PFSK-1 (cell line): ENCODE results near the gene EDN1.

ENCODE experiments used
- FOXP2 ChIP-seq: optimal IDR thresholded peaks from 2 replicates; pipeline ENCODE3; 2011; ENCODE audit warnings: borderline replicate concordance, control low read depth, inconsistent platforms; ENCODE audit not compliant: insufficient read depth; ENCODE audit errors: extremely low read length, extremely low read depth
- POLR2AphosphoS5 ChIP-seq: IDR thresholded peaks from 2 replicates; pipeline ENCODE4 v1.6.1; 2012; ENCODE audit warnings: low read depth, mild to moderate bottlenecking, control low read depth, low read length, moderate library complexity
- SIN3A ChIP-seq: IDR thresholded peaks from 2 replicates; pipeline ENCODE4 v1.6.1; 2012; ENCODE audit warnings: mild to moderate bottlenecking, low read length, moderate library complexity, borderline replicate concordance; ENCODE audit not compliant: insufficient read depth
- TAF1 ChIP-seq: IDR thresholded peaks from 2 replicates; pipeline ENCODE4 v1.6.1; 2012; ENCODE audit warnings: low read length, control low read depth, borderline replicate concordance; ENCODE audit not compliant: insufficient read depth
- TF ChIP-seq, protein P1 (sequence below), 2 experiments: IDR thresholded peaks; 2 replicates each; pipeline versions ENCODE4 v1.6.1 to v1.8.0; 2011 to 2012; ENCODE audit warnings: low read depth in 2 of 2, low read length in 2 of 2, control low read depth in 1 of 2, inconsistent platforms in 1 of 2, mild to moderate bottlenecking in 1 of 2, moderate library complexity in 1 of 2; ENCODE audit not compliant: insufficient read depth in 1 of 2

Gene EDN1

DNA sequence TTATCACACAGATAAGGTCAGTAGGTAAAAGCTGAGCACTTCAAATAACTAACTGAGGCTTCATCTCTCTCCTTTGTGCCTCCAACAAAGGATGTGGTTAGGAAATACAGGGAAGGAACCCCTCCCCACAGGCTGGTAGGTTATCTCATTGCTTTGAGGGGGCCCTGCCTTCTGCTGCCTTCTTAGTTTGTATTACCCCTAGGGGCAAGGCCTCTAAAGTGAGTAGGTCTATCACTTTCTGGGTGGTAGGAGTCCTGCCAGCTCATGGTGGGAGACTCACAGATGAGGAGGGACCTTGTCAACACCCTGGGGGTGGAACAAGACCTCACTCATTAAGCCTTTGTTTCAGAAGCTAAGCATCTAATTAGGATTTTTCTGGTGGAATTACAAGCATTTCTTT, 34.6 kb downstream of the EDN1 start:
- TF ChIP-seq, protein P1, sequence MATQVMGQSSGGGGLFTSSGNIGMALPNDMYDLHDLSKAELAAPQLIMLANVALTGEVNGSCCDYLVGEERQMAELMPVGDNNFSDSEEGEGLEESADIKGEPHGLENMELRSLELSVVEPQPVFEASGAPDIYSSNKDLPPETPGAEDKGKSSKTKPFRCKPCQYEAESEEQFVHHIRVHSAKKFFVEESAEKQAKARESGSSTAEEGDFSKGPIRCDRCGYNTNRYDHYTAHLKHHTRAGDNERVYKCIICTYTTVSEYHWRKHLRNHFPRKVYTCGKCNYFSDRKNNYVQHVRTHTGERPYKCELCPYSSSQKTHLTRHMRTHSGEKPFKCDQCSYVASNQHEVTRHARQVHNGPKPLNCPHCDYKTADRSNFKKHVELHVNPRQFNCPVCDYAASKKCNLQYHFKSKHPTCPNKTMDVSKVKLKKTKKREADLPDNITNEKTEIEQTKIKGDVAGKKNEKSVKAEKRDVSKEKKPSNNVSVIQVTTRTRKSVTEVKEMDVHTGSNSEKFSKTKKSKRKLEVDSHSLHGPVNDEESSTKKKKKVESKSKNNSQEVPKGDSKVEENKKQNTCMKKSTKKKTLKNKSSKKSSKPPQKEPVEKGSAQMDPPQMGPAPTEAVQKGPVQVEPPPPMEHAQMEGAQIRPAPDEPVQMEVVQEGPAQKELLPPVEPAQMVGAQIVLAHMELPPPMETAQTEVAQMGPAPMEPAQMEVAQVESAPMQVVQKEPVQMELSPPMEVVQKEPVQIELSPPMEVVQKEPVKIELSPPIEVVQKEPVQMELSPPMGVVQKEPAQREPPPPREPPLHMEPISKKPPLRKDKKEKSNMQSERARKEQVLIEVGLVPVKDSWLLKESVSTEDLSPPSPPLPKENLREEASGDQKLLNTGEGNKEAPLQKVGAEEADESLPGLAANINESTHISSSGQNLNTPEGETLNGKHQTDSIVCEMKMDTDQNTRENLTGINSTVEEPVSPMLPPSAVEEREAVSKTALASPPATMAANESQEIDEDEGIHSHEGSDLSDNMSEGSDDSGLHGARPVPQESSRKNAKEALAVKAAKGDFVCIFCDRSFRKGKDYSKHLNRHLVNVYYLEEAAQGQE (IDR thresholded peaks at IDR 0.05; ENCODE audit: insufficient read depth in 1 of 2, low read depth in 2 of 2, low read length in 2 of 2), result no peak
- TF ChIP-seq POLR2AphosphoS5 (no peak), FOXP2 (no peak), SIN3A (no peak), TAF1 (no peak)

DNA sequence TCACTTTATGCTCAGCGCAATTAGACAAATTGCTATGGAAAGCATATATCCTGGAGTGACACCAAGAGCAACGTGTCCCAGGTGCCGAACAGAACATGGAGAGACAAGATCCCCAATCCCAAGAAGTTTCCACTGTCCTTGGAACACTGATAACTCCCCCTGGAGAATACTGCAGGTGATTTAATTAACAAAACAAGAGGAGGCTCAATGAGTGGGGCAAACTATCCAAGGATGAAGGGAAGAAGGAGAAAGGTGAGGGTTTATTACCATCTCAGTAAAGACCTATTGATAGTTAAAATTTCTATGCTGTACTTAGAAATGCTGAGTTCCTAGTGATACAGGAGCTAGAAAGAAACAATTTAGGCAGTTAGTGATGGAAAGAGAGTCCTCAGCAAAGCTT, 35.7 kb downstream of the EDN1 start:
- no peak for TF ChIP-seq FOXP2
- TF ChIP-seq TAF1, result no peak
- TF ChIP-seq, protein P1 (IDR thresholded peaks at IDR 0.05; ENCODE audit: insufficient read depth in 1 of 2, low read depth in 2 of 2, low read length in 2 of 2), result no peak
- no peak for TF ChIP-seq SIN3A
- TF ChIP-seq POLR2AphosphoS5, result no peak

DNA sequence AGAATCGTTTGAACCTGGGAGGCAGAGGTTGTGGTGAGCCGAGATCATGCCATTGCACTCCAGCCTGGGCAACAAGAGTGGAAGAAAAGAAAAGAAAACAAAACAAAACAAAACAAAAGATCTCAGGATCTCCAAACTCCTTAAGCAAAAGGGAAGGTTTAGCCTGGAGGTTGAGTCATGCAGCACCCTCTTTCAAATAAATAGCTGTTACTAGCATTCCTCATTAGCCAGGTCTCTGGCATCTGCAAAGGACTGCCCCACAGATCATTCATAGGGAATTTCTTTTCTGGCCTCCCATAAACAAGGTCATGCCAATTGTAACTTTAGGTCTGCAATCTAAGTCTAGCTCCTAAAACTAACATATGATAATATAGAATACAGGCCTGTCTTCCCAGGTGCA, 37.2 kb downstream of the EDN1 start:
- no peak for TF ChIP-seq TAF1
- TF ChIP-seq SIN3A, result no peak
- TF ChIP-seq FOXP2, result no peak
- no peak for TF ChIP-seq POLR2AphosphoS5
- TF ChIP-seq, protein P1 (IDR thresholded peaks at IDR 0.05; ENCODE audit: insufficient read depth in 1 of 2, low read depth in 2 of 2, low read length in 2 of 2), result no peak

DNA sequence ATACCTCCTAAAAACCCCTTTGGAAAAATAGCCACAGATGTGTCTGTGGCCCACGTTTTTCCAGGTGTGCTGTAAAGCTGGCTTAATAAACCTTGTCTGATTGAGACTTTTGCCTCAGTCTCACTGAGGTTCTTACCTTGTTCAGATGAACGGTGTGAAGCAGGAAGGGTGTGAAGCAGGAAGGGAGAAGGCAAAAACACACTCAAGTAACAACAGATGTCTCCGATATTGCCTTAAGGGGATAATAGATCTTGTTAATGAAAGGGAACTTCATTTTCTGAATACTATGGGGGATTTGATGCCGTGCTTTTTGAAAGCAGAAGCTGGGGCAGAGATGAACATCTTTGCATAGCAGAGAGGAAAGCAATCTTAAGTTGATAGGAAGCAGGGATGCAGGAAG, 37.8 kb downstream of the EDN1 start:
- no peak for TF ChIP-seq SIN3A
- TF ChIP-seq TAF1, result no peak
- no peak for TF ChIP-seq POLR2AphosphoS5
- TF ChIP-seq, protein P1 (IDR thresholded peaks at IDR 0.05; ENCODE audit: insufficient read depth in 1 of 2, low read depth in 2 of 2, low read length in 2 of 2), result no peak
- no peak for TF ChIP-seq FOXP2

GRCh38 chr6:12328701-12329100, 38.5 kb downstream of the EDN1 start:
- TF ChIP-seq, protein P1 (IDR thresholded peaks at IDR 0.05; ENCODE audit: insufficient read depth in 1 of 2, low read depth in 2 of 2, low read length in 2 of 2), result no peak
